RWPE2 (cell line): ENCODE results near the gene ITGA11.

Experiments
- ATAC-seq: fragments of 200-7000 bp; cut with Tn5 transposase; 3 replicates; pipeline ENCODE4 v1.9.1; 2021; ENCODE audit warnings: low read depth
- DNase-seq: peaks from one replicate; pipeline ENCODE4 v3.0.0-alpha.2; 2020; ENCODE audit warnings: low spot score
- H3K27ac ChIP-seq: fragments of 450-650 bp; 2 replicates; pipeline ENCODE4 v1.5.1; 2017; ENCODE audit warnings: mild to moderate bottlenecking; ENCODE audit not compliant: poor library complexity, severe bottlenecking
- H3K27me3 ChIP-seq: fragments of 250-450 bp; sonication (Bioruptor Pico); 2 replicates; pipeline ENCODE4 v1.5.1; 2021; ENCODE audit warnings: mild to moderate bottlenecking, moderate library complexity; ENCODE audit not compliant: insufficient read depth, poor library complexity, severe bottlenecking
- H3K36me3 ChIP-seq: fragments of 250-450 bp; sonication (Bioruptor Pico); 2 replicates; pipeline ENCODE4 v1.5.1; 2020; ENCODE audit warnings: low read depth, mild to moderate bottlenecking, moderate library complexity
- H3K4me1 ChIP-seq: fragments of 250-450 bp; sonication (Bioruptor Pico); 2 replicates; pipeline ENCODE4 v1.5.1; 2021; ENCODE audit warnings: mild to moderate bottlenecking, moderate library complexity; ENCODE audit not compliant: insufficient read depth, poor library complexity, severe bottlenecking
- H3K4me3 ChIP-seq: fragments of 250-450 bp; sonication (Bioruptor Pico); 2 replicates; pipeline ENCODE4 v1.5.1; 2021; ENCODE audit warnings: mild to moderate bottlenecking, moderate library complexity; ENCODE audit not compliant: severe bottlenecking
- H3K9me3 ChIP-seq: fragments of 250-450 bp; sonication (Bioruptor Pico); 2 replicates; pipeline ENCODE4 v1.5.1; 2021; ENCODE audit warnings: mild to moderate bottlenecking, moderate library complexity; ENCODE audit not compliant: severe bottlenecking
- CTCF ChIP-seq: fragments of 450-650 bp; IDR thresholded peaks from one replicate; pipeline ENCODE4 v1.5.1; 2017; ENCODE audit warnings: mild to moderate bottlenecking, moderate library complexity; ENCODE audit not compliant: poor library complexity, severe bottlenecking

ITGA11 gene

DNA sequence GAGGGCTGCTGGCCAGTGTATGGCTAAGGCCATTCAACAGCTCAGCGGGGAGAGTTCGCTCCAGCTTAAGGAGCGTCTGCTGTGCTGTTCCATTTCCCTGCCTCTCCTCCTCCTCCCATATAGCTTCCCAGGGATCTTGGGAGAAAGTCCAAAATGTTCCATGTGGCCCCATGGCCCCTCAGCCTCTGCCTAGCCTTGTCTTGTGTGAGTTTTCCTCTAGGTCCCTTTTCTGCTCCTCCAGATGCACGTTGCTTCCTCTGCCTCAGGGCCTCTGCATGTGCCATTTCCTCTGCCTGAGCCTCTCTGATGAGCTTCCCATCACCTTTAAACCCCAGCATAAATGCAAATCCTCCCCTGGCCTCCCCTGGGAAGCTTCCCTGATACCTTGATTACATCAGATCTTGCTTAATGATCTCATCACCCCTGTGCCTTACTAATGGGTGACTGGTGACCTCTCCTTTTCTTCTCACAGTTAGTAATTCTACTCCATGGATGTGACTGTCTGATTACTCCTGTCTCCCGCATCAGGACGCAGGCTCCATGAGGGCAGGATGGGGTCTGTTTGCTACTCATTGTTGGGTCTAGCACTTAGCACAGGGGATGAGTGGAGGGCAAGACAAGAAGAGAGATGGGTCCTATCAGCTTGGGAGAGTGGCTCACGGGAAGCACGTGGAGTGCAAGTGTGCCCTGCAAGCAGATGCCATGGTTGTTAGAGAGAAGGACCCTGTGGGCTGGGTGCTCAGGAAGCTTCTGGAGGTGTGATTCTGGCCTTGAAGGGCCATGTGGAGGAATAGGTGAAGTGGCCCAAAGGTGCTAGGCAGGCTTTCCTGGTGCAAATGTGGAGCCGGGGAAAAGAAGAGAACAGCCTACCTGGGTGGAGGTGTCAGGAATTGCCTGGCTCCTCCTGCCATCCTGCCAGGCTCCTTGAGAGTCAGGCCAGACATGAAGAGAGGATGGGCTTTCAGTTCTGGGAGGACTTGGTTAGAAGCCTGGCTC is 23.8 kb downstream of the ITGA11 start:
- DNase-seq (peak; percentile 38), ATAC-seq (no peak)
- no peaks in the 10 kb centered on the region for H3K9me3 ChIP-seq
- H3K4me3 ChIP-seq, result no peak overlapping the region
- H3K27me3 ChIP-seq, result no peaks in the 10 kb centered on the region
- H3K27ac ChIP-seq, result no peak overlapping the region
- no peak for TF ChIP-seq CTCF
- H3K4me1 ChIP-seq, result no peaks in the 10 kb centered on the region
- no peaks in the 10 kb centered on the region for H3K36me3 ChIP-seq

- Histone ChIP-seq H3K9me3 (no peaks in the 10 kb centered on the region), H3K27ac (no peak overlapping the region), H3K4me3 (no peak overlapping the region), H3K4me1 (no peaks in the 10 kb centered on the region), H3K27me3 (no peaks in the 10 kb centered on the region), H3K36me3 (no peaks in the 10 kb centered on the region)
- DNase-seq (peak; percentile 56), ATAC-seq (no peak)
- TF ChIP-seq CTCF, result no peak
Observed at GRCh38 chr15:68407141-68407885, 24.6 kb downstream of the ITGA11 start.

DNA sequence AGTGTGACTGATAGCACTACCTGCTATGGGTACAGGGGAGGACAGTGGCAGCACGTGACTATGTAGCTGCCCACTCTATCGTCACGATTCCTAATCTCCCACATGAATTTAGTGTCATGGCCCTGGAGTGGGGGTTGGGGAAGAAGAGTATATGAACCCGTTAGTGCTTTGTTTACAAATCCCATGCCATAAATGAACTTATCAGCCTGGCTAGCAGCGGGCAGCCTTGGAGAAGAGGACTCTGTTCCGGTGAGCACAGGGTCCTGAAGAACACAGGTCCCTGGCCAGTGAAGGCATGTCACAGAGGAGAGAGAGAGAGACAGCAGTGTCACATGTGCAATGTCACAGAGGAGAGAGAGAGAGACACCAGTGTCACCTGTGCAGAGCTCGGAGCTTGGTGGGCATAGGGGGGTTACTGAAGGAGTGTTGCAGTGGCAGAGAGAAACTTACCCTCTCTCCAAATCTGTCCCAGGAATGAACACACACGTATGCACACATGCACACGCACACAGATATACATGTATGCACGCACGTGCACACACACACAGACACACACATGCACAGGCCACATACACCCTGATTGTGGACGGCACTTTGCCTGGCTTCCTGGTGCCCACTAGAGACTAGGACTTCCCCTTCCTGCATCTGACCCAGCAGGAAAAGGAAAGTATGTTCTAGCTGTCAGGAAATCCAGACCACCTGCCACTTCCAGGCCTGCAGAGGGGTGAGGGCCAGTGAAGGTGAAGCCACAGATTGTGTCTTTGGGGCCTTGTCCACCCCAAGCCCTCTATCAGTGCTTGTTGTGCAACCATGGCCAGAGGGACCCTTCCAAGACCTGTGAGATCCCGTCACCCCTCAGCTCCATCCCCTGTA is 26.3 kb downstream of the ITGA11 start:
- Histone ChIP-seq H3K4me3 (no peak overlapping the region), H3K36me3 (no peaks in the 10 kb centered on the region), H3K27me3 (no peaks in the 10 kb centered on the region), H3K4me1 (no peaks in the 10 kb centered on the region), H3K9me3 (no peaks in the 10 kb centered on the region), H3K27ac (no peak overlapping the region)
- peak; percentile 37 for DNase-seq
- no peak for TF ChIP-seq CTCF
- ATAC-seq, result no peak

DNA sequence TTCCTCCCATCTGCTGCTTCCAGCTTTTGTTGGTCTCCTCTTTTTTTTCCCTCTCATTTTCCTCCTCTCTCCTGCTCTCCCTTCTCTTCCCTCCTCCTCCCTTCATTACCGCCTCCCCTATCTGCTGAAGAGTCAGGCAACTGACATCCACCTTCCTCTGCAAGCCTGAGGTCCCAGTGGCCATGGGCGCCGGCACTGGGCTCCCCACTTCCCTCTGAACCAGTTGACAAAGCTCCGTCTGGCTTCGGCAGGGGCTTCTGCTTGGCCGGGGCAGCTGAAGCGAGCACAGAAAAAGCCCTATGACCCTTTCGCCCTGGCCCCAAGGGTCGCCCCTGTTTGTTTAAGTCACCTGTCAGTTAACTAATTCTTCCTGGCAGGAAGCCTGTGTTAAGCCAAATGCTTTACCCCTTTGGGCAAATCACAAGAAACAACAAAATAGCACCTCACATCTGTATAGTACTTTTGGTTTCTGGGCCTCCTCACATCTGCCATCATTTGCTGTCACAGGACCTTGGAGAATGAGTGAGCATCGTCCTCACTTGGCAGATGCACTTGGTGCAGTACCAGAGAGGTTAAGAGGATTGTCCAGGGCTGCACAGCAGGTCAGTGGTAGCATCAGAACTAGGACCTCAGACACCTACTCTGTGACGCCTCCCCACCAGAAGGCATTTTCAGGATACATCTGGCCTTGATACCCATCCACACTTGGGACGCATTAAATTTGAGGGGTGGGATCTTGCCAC is 27.7 kb downstream of the ITGA11 start:
- DNase-seq, result peak; percentile 53
- Histone ChIP-seq H3K27me3 (no peaks in the 10 kb centered on the region), H3K4me1 (peaks cover 6% of the 10 kb centered on the region), H3K27ac (no peak overlapping the region), H3K4me3 (no peak overlapping the region), H3K36me3 (no peaks in the 10 kb centered on the region), H3K9me3 (no peaks in the 10 kb centered on the region)
- no peak for ATAC-seq
- TF ChIP-seq CTCF, result no peak
